Measurements from ENCODE around the gene PSAT1. TPM values are rescaled to one million over a fixed set of nuclear protein-coding genes. Genes with fewer than 3 reads are reported as not detected.

The PSAT1 gene
- polyA plus RNA-seq, 1 donor, result 4.9 TPM

- no peak for DNase-seq
- no peaks in the 10 kb centered on the region for H3K9me3 ChIP-seq (ENCODE audit: control insufficient read depth, low read depth, low read length)
- H3K36me3 ChIP-seq (ENCODE audit: control insufficient read depth, insufficient read depth, low read length), result no peaks in the 10 kb centered on the region
- whole genome bisulfite sequencing (ENCODE audit: insufficient coverage, low lambda C conversion rate), result no CpG with 5 or more reads among the region's 3 CpGs
- H3K27ac ChIP-seq (ENCODE audit: low read length), result no peak overlapping the region
- H3K27me3 ChIP-seq (ENCODE audit: control insufficient read depth, insufficient read depth, low read length), result no peaks in the 10 kb centered on the region
- no peak overlapping the region for H3K4me3 ChIP-seq (ENCODE audit: low read length)
- no peaks in the 10 kb centered on the region for H3K4me1 ChIP-seq (ENCODE audit: control insufficient read depth, insufficient read depth, low read length)
Observed at GRCh38 chr9:78366827-78367226, 69.9 kb downstream of the PSAT1 start.

GRCh38 chr9:78368236-78368635, 71.3 kb downstream of the PSAT1 start:
- no peak overlapping the region for H3K27ac ChIP-seq (ENCODE audit: low read length)
- no peaks in the 10 kb centered on the region for H3K9me3 ChIP-seq (ENCODE audit: control insufficient read depth, low read depth, low read length)
- no peaks in the 10 kb centered on the region for H3K36me3 ChIP-seq (ENCODE audit: control insufficient read depth, insufficient read depth, low read length)
- WGBS (ENCODE audit: insufficient coverage, low lambda C conversion rate), result 89% methylated on average over 2 of the region's 6 CpGs
- no peaks in the 10 kb centered on the region for H3K4me1 ChIP-seq (ENCODE audit: control insufficient read depth, insufficient read depth, low read length)
- no peaks in the 10 kb centered on the region for H3K27me3 ChIP-seq (ENCODE audit: control insufficient read depth, insufficient read depth, low read length)
- H3K4me3 ChIP-seq (ENCODE audit: low read length), result no peak overlapping the region
- no peak for DNase-seq

- no peak overlapping the region for H3K27ac ChIP-seq (ENCODE audit: low read length)
- no peak overlapping the region for H3K4me3 ChIP-seq (ENCODE audit: low read length)
- peak; percentile 39 to 49 for DNase-seq
- no peaks in the 10 kb centered on the region for H3K9me3 ChIP-seq (ENCODE audit: control insufficient read depth, low read depth, low read length)
- 100% methylated on average over 1 of the region's 8 CpGs for WGBS (ENCODE audit: insufficient coverage, low lambda C conversion rate)
- H3K4me1 ChIP-seq (ENCODE audit: control insufficient read depth, insufficient read depth, low read length), result no peaks in the 10 kb centered on the region
- no peaks in the 10 kb centered on the region for H3K36me3 ChIP-seq (ENCODE audit: control insufficient read depth, insufficient read depth, low read length)
- H3K27me3 ChIP-seq (ENCODE audit: control insufficient read depth, insufficient read depth, low read length), result peaks cover 5% of the 10 kb centered on the region
Observed at GRCh38 chr9:78369639-78370219, 72.8 kb downstream of the PSAT1 start.

DNA sequence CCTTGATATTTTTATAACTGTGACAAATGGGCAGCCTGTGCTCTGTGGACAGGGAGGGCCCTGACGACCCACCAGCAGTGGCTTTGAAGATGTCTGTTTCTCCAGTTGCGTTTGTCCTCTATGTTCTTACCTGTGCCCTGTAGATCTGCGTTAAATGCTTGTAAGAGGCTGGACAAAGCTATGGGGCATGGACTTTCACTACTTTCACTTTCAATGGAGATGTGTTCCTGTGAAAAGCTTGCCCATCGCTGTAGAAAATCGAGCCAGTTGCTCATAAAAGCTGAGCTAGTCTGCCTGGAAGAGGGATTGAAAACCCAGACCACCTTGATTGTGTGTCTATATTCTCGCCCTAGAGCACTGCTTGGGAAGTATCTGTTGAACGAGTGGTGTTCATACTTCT, 74.1 kb downstream of the PSAT1 start:
- Histone ChIP-seq H3K27ac (ENCODE audit: low read length) (no peak overlapping the region), H3K9me3 (ENCODE audit: control insufficient read depth, low read depth, low read length) (no peaks in the 10 kb centered on the region), H3K4me1 (ENCODE audit: control insufficient read depth, insufficient read depth, low read length) (no peaks in the 10 kb centered on the region), H3K4me3 (ENCODE audit: low read length) (no peak overlapping the region), H3K36me3 (ENCODE audit: control insufficient read depth, insufficient read depth, low read length) (no peaks in the 10 kb centered on the region), H3K27me3 (ENCODE audit: control insufficient read depth, insufficient read depth, low read length) (peaks cover 5% of the 10 kb centered on the region)
- WGBS (ENCODE audit: insufficient coverage, low lambda C conversion rate), result 90% methylated on average over 2 of the region's 7 CpGs
- no peak for DNase-seq

DNA sequence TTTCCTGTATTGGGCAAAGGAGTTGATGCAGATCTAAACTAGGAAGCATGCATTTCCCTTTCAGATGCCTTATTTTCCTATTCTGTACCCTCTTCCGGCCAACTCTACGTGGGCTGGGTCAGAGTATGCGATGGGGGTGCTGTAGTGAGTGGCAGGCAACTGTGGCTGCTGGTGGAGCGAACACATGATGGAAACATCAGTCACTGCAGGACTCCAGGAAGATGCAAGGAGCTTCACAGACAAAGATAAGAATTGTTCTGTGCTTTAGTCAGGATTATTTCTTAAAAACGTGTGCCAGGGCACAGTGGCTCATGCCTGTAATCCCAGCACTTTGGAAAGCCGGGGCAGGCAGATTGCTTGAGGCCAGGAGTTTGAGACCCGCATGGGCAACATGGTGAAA, 75.1 kb downstream of the PSAT1 start:
- no CpG with 5 or more reads among the region's 7 CpGs for WGBS (ENCODE audit: insufficient coverage, low lambda C conversion rate)

More for the DNA sequence above, 75.1 kb downstream of the PSAT1 start:
- Histone ChIP-seq H3K4me3 (ENCODE audit: low read length) (no peak overlapping the region), H3K27ac (ENCODE audit: low read length) (no peak overlapping the region), H3K27me3 (ENCODE audit: control insufficient read depth, insufficient read depth, low read length) (peaks cover 5% of the 10 kb centered on the region), H3K36me3 (ENCODE audit: control insufficient read depth, insufficient read depth, low read length) (no peaks in the 10 kb centered on the region), H3K4me1 (ENCODE audit: control insufficient read depth, insufficient read depth, low read length) (no peaks in the 10 kb centered on the region), H3K9me3 (ENCODE audit: control insufficient read depth, low read depth, low read length) (no peaks in the 10 kb centered on the region)
- no peak for DNase-seq

Other genes starting within 250 kb of the PSAT1 start
- 16.4 TPM for gene CEP78, start 61.0 kb upstream of the PSAT1 start, polyA plus RNA-seq